Measurements from ENCODE around the gene TMEM131. TPM values are rescaled to one million over a fixed set of nuclear protein-coding genes. Genes with fewer than 3 reads are reported as not detected.

TMEM131 gene
- total and polyA plus RNA-seq, 2 of the 8 experiments (the other 6 are each of a cell fraction or from before 2014, with no cell fraction given) = 9.7 to 22.9 TPM

GRCh38 chr2:97849881-97850528, 145.7 kb downstream of the TMEM131 start:
- H2BK15ac ChIP-seq (ENCODE audit: low read length) = no peak overlapping the region
- no peaks in the 10 kb centered on the region for H3K4me1 ChIP-seq (replicated peaks in 1 of 4; ENCODE audit: control insufficient read depth in 3 of 4, insufficient read depth in 4 of 4, low read length in 3 of 4)
- H3K79me1 ChIP-seq (ENCODE audit: low read depth, low read length) = no peaks in the 10 kb centered on the region
- 92% methylated on average over 3 of the region's 3 CpGs; no CpG with 5 or more reads in 1 of the 2 experiments for WGBS, 2 experiments (ENCODE audit: extremely low coverage in 1 of 2, insufficient coverage in 1 of 2, insufficient read length in 1 of 2, insufficient replicate concordance in 2 of 2, low coverage in 1 of 2, low lambda C conversion rate in 2 of 2, missing lambda C conversion rate in 1 of 2)
- H3K14ac ChIP-seq (ENCODE audit: insufficient read length) = no peak overlapping the region
- H4K8ac ChIP-seq (ENCODE audit: extremely low read depth, insufficient read depth, low read length) = no peak overlapping the region
- DNase-seq (ENCODE audit: low read depth in 1 of 2, low spot score in 2 of 2) = no peak
- no peak overlapping the region for H3K9ac ChIP-seq (replicated peaks in 1 of 4; ENCODE audit: extremely low read depth in 1 of 4, low read depth in 3 of 4, low read length in 3 of 4)
- H3K23ac ChIP-seq (ENCODE audit: insufficient read length) = no peak overlapping the region
- no peak overlapping the region for H2BK12ac ChIP-seq (ENCODE audit: low read depth, low read length)
- H4K5ac ChIP-seq (ENCODE audit: insufficient read length, low read depth, low read length) = no peak overlapping the region
- H3K56ac ChIP-seq (replicated peaks; ENCODE audit: insufficient read length, low read depth, low read length) = no peak overlapping the region
- no peak overlapping the region for H3K18ac ChIP-seq (ENCODE audit: extremely low read depth, low read length)
- H2BK120ac ChIP-seq (replicated peaks; ENCODE audit: low read depth, low read length) = no peak overlapping the region
- ChIA-PET CTCF (ENCODE audit: partially characterized antibody) (no interaction called here), POLR2A (ENCODE audit: partially characterized antibody) (no interaction called here)
- H2AK5ac ChIP-seq (ENCODE audit: low read depth, low read length) = no peak overlapping the region
- no peak overlapping the region for H2AFZ ChIP-seq (ENCODE audit: low read length)
- no peaks in the 10 kb centered on the region for H3K36me3 ChIP-seq (ENCODE audit: control insufficient read depth in 2 of 4, insufficient read depth in 4 of 4, low read length in 3 of 4)
- no peaks in the 10 kb centered on the region for H3K79me2 ChIP-seq (ENCODE audit: control insufficient read depth in 1 of 2, insufficient read depth in 2 of 2, low read length in 2 of 2)
- no peaks in the 10 kb centered on the region for H3K9me3 ChIP-seq (ENCODE audit: insufficient read depth in 2 of 2, low read depth in 1 of 2, low read length in 1 of 2)
- no peaks in the 10 kb centered on the region for H3K27me3 ChIP-seq (replicated peaks in 1 of 4; ENCODE audit: control insufficient read depth in 3 of 4, extremely low read depth in 1 of 4, insufficient read depth in 3 of 4, low read length in 3 of 4)
- H3K4me2 ChIP-seq (ENCODE audit: insufficient read depth in 1 of 2, low read depth in 2 of 2, low read length in 2 of 2) = no peak overlapping the region
- H3K27ac ChIP-seq (ENCODE audit: low read depth, low read length) = no peak overlapping the region
- H4K91ac ChIP-seq (replicated peaks; ENCODE audit: insufficient read length, low read length) = no peak overlapping the region
- FAIRE-seq = no peak
- no peak overlapping the region for H3K4me3 ChIP-seq (ENCODE audit: extremely low read depth in 1 of 4, insufficient read depth in 2 of 4, low read depth in 3 of 4, low read length in 4 of 4)
- no peak overlapping the region for H2BK5ac ChIP-seq (ENCODE audit: low read depth, low read length)
- H2BK20ac ChIP-seq (ENCODE audit: low read length) = no peak overlapping the region
- H4K20me1 ChIP-seq (replicated peaks in 1 of 2; ENCODE audit: control insufficient read depth in 1 of 2, insufficient read depth in 2 of 2, low read length in 2 of 2) = peaks cover 0 to 4% of the 10 kb centered on the region in 2 experiments
- H3K4ac ChIP-seq (replicated peaks; ENCODE audit: insufficient read length, low read depth, low read length) = no peak overlapping the region
- H3K23me2 ChIP-seq (ENCODE audit: low read depth, low read length) = no peaks in the 10 kb centered on the region
- TF ChIP-seq NRF1 (IDR thresholded peaks at IDR 0.05; ENCODE audit: low read depth, low read length) = no peak

Data from H1 (cell line).